C4-2B (cell line): Measurements from ENCODE around the gene IBA57.

Experiments used
- ZFX ChIP-seq: fragments of 450-650 bp; IDR thresholded peaks from 2 replicates; pipeline ENCODE4 v1.6.1; 2017
- TF ChIP-seq, protein P1 (sequence below): fragments of 450-650 bp; conservative IDR thresholded peaks from 2 replicates; pipeline ENCODE4 v1.5.1; 2017; ENCODE audit warnings: mild to moderate bottlenecking

DNA sequence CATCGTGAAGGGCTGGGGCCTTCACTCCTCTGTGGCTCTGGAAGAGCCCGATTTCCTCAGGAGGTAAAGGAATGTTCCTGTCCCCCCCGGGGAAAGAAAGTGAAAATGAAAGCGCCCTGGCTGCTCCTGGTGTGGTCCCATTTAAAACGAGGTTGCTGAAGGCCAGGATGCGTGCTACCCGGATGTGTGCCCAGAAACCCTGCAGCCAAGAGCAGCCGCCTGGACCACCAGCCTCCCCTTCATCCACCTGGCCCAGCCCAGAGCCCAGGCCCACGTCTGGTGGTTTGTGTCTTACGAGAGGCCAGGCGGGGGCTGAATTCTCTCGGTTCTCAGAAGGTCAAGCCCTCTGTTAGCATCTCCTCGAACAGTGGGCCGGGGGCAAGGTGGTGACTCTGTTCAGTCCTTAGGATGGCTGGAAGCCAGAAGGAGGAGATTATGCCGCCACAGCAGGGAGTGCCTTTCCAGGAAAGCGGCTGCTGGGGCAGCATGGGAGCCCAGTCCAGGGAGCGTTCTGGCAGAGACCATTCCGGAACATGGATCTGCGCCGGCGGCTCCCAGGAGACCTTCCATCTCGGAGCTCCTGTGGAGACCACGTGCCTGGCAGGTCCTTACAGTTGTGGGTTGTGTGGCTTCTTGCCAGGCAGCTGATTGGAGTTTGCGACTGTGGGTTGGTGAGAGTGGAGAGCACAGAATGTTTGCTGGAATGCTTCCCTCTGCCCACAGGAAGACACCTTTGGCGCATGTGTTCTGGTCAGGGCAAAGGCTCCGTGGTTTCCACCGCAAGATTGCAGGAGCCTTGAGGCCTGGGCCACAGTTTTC is 24.2 kb upstream of the IBA57 start:
- TF ChIP-seq, protein P1, sequence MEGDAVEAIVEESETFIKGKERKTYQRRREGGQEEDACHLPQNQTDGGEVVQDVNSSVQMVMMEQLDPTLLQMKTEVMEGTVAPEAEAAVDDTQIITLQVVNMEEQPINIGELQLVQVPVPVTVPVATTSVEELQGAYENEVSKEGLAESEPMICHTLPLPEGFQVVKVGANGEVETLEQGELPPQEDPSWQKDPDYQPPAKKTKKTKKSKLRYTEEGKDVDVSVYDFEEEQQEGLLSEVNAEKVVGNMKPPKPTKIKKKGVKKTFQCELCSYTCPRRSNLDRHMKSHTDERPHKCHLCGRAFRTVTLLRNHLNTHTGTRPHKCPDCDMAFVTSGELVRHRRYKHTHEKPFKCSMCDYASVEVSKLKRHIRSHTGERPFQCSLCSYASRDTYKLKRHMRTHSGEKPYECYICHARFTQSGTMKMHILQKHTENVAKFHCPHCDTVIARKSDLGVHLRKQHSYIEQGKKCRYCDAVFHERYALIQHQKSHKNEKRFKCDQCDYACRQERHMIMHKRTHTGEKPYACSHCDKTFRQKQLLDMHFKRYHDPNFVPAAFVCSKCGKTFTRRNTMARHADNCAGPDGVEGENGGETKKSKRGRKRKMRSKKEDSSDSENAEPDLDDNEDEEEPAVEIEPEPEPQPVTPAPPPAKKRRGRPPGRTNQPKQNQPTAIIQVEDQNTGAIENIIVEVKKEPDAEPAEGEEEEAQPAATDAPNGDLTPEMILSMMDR, result no peak
- 0 out of 2 replicates have a peak, but pooled peaks have one; percentile 13 for TF ChIP-seq ZFX
